GM21526 (cell line): ENCODE measurements around the gene NOS1.
A peak's percentile ranks its signal among the peaks of the same experiment; 100 is the strongest.
"Not testable (repeated sequence)": the region's sequence is repeated elsewhere in the genome, so short reads cannot be mapped to it uniquely, and the experiment has no call there.

ENCODE experiments used
- ATAC-seq: cut with Tn5 transposase; IDR thresholded peaks from one replicate; pipeline ENCODE4 v1.9.1; 2021; ENCODE audit warnings: moderate library complexity; ENCODE audit not compliant: unreplicated experiment, low FRiP score

Gene NOS1

DNA sequence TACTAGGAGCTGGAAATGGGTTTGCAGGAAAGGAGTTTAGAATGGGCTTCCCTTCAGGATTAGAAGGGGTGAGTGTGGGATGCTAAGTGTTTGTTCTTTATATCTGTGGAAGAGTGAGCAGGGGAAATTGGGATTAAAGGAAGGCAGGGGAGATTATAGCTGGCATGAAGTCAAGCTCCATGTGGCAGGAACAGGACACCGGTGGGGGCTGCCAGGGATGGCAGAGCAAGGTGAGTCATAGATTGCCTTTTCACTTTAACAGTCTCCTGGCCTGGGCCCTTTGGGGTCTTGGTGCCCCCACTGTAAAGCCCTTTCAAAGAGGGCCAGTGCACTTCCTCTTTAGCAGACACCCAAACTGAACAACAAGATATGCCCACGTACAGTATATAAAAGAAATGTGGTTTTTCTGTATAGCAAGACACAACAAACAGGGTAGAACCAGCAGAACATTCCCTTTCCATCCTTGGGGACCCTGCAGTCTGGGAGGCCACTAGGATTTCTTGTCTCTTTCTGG, 148.1 kb downstream of the NOS1 start:
- ATAC-seq: no peak

DNA sequence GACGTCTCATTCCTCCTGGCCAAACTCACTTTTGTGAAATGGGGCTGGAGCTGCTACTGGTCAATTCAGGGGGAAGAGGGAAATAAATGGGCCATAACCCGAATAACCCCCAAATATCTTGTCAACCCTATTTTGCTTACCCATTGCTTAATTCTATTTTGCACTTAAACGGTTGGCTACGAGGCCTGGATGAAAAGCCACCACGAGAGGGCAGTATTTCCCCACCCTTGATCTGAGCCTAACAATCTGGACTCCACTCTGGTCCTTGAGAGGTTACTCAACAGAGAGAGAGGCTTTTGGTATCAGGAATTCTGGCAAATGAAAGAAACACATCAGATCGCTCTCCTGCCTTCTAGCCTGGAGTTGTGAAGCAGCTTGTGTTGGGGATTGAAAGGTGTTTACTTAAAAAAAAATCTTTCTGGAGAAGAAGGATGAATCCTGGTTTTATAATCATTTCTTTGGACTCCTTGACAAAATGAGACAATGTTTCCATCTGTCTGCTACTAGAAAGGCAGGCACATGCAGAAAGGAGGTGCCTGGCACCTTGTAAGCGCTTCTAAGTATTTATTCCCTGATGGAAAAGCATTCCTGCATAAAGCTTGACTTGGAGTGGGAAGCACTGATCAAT, 148.7 kb downstream of the NOS1 start:
- ATAC-seq: no peak

DNA sequence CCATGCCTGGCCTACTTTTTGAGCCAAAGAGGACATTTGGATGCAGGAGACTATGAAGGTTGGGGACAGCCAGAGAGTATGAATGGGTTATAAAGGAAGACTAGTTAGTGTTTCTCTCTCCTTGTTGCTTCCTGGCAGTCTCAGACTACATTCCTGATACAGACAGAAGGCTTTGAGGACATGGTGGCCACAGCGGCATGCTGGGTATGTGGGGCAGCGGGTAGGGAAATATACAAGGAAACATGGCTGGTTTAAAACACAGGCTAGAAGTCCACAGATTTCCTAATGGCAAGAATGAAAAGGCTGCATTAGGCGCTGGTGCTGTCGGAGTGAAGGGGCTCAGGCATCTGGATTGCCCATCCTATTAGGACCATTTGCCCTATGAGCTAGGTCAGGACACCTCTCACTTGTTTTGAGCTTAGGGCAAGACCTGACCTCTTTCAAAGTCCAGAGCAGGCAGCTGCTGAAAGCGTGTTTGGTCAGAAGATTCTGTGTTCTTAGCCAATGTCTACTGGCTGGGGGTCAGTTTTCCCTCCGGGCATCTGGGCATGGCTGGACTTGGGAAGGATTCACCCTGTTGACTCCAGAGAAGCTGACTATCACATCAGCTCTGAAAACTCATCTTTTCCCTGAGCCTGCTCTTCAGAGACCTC, 151.0 kb downstream of the NOS1 start:
- ATAC-seq: no peak

DNA sequence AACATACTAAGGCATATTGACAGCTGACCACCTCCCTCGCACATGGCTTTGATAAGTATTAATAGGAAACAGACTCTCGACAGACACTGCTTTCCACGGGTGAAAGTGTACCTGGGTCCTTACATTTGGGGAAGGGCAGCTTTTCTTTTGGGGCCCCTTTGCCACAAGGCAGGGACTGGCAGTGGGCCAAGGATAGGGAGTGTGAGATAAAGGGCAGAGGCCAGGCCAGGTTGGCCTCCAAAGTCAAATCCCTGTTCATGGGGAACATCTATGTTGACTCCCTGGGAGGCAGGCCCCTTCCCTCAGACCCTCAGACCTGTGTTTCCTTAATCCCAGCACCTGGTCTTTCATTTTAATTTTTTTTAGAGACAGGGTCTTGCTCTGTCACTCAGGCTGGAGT, 151.8 kb downstream of the NOS1 start:
- ATAC-seq: no peak

DNA sequence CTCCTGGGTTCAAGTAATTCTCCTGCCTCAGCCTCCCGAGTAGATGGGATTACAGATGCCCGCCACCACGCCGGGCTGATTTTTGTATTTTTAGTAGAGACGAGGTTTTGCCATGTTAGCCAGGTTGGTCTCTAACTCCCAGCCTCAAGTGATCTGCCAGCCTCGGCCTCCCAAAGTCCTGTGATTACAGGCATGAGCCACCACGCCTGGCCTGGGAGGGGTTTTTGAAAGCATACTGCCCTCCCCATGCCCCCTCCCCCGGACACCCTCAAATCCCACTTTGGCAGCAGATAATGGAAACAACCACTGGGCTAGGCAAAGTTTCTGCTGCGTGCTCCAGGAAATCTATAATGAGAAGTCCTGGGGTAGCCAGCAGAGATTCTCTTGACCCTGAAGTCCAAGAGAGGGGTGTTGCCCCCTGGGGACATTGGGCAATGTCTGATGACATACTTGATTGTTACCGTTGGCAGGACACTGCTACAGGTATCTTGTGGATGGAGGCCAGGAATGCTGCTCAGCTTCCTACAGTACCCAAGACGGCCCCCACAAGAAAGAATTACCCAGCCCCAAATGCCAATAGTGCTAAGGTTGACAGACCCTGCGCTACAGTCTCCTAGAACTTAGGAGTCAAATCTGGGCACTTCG, 152.5 kb downstream of the NOS1 start:
- no peak for ATAC-seq

DNA sequence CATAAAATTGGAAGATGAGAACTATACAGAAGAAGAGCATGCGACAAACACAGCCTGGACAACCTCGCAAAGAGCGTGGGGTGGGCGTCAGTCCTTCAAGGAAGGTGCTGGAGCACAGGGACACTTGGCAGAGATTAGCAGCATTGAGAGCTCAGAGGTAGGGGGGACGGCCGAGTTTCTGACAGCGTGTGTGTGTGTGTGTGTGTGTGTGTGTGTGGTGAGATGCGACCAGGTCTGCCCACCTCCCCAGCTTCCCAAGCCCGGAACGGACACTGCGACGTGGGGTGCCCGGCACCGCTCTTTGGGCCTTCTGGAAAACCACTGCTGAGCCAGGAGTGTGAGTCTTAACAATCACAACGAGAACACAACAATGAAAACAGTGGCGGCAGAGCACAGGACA, 153.2 kb downstream of the NOS1 start:
- ATAC-seq: no peak

DNA sequence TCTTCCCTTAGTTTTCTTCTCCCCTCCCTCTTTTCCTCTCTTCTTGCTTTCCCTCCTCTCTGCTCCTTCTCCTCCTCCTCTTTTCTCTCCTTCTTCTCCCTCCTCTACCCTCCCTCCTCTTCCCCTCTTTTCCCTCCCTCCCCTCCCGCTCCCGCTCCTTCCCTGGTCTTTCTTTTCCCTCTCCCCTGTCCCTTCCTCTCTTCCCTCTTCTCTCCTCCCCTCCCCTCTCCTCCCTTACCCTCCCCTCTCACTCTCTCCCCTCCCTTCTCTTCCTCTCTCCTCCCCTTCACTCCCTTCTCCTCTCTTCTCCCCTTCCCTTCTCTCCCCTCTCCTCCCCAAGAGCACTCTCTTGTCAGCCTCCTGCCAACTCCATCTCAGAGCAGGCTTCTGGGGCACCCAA, 153.8 kb downstream of the NOS1 start:
- no peak for ATAC-seq

DNA sequence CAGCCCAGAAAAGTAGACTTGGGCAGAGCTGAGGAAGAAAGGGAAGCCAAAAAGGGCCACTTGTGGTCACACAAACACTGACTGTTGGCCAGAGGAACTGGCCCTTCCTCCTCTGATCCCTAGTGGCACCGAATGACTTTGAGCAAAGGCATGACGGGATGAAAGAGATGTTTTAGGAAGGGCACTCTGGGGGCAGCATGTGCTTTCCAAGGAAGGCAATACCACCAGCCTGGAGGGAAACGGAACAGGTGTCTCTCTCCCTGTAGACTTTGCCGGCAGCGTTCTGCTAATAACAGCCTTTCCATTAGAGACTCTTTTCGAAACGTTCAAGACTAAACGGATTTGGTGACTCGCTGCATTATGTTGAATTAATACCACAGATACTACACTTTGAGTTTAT, 158.9 kb downstream of the NOS1 start:
- no peak for ATAC-seq

DNA sequence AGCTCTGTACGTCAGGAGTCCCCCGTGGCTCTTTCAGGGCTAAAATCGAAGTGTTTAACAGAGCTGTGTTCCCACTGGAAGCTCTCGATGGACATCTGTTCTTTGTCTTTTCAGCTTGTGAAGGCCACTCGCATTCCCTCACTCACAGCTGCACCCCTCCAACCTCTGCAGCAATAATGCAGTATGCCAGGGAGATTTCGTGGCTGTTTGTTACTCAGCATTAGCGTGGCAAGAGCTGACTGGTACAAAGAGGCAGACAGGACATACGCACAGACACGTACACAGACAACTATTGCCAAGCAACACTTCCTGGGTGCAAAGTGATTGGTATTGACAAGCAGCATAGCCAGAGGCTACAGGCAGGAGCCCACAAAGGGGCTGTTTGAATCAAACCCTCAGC, 159.4 kb downstream of the NOS1 start:
- no peak for ATAC-seq

DNA sequence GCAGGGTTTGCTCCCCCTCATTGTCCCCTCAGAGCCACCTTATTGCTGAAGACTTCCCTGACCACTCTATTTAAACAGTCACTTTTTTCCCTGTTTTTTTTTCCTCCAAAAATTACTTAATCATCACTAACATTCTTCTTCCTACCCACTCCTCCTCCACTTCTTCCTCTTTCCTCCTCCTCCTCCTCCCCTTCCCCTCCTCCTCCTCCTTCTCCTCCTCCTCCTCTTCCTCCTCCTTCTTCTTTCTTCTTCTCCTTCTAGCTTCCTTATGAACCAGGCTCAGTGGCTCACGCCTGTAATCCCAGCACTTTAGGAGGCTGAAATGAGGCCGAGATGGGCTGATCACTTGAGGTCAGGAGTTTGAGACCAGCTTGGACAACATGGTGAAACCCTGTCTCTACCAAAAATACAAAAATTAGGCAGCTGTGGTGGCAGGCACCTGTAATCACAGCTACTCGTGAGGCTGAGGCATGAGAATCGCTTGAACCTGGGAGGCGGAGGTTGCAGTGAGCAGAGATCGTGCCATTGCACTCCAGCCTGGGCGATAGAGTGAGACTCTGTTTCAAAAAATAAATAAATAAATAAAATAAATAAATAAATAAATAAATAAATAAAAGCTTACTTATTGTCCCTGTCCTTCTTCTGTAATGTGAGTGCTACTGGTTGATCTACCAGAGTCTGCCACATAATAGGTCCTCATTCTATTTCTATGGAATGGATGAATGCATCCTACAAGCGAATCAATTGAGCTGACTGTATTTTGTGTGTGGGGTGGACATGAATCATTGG, 161.3 kb downstream of the NOS1 start:
- not testable (repeated sequence) for ATAC-seq

DNA sequence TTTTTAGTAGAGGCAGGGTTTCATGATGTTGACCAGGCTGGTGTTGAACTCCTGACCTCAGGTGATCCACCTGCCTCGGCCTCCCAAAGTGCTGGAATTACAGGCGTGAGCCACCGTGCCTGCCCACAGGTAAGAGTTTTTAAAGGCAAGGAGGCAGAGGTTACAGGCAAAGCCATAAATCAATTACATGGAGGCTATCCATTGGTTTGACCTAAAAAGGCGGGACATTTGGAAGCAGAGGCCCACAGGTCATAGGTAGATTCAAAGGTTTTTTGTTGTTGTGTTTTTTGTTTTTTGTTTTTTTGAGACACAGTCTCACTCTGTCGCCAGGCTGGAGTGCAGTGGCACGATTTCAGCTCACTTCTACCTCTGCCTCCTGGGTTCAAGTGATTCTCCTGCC, 165.1 kb downstream of the NOS1 start:
- not testable (repeated sequence) for ATAC-seq

DNA sequence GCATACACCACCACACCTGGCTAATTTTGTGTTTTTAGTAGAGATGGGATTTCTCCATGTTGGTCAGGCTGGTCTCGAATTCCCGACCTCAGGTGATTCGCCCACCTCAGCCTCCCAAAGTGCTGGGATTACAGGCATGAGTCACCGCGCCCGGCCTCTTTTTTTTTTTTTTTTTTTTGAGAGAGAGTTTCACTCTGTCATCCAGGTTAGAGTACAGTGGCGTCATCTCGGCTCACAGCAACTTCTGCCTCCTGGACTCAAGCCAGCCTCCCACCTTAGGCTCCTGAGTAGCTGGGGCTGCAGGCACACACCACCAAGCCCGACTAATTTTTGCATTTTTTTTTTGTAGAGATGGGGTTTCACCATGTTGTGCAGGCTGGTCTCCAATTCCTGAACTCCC, 166.4 kb downstream of the NOS1 start:
- not testable (repeated sequence) for ATAC-seq

DNA sequence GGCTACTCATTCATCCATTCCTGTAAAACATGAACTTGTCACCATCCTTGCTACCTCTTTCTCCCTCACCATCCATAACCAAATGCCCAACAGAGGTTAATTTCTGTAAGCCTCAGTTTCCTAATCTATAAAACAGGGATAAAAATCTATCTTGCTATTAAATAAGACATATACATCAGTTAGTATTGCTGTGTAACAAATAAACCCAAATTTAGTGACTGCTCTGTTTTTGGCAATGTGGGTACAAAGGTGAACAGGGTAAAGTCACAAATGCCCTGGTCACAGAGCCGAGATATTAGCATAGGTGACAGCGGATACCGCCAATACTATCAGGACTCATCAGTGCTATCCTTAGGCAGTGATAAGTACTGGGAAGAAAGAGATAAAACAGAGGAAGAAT, 167.5 kb downstream of the NOS1 start:
- ATAC-seq: no peak

DNA sequence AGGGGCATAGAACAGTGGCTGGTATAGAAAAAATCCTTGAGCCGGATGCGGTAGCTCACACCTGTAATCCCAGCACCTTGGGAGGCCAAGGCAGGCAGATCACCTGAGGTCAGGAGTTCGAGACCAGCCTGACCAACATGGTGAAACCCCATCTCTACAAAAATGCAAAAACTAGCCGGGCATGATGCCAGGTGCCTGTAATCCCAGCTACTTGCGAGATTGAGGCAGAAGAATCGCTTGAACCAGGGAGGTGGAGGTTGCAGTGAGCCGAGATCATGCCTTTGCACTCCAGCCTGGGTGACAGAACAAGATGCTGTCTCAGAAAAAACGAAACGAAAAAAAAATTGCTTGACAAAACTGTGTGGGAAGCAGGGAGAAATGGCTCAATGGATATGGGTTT, 168.8 kb downstream of the NOS1 start:
- not testable (repeated sequence) for ATAC-seq

DNA sequence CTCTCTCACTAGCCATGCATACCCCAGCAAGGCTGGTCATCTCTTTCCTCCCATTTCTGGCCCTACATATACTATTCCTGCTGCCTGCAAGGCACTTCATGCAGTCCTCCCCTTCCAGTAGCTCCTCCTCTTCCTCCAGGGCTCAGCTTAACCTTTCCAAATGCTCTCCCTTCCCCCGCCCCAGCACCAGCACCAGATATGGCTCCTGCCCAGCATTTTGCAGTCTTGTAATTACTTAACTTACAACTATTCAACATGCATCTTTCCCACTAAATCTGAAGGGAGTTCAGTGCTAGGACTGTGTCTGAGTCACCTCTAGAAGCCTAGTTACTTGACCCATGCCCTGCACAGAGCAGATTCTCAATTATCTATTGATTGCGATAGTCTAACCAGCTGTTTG, 169.4 kb downstream of the NOS1 start:
- no peak for ATAC-seq

DNA sequence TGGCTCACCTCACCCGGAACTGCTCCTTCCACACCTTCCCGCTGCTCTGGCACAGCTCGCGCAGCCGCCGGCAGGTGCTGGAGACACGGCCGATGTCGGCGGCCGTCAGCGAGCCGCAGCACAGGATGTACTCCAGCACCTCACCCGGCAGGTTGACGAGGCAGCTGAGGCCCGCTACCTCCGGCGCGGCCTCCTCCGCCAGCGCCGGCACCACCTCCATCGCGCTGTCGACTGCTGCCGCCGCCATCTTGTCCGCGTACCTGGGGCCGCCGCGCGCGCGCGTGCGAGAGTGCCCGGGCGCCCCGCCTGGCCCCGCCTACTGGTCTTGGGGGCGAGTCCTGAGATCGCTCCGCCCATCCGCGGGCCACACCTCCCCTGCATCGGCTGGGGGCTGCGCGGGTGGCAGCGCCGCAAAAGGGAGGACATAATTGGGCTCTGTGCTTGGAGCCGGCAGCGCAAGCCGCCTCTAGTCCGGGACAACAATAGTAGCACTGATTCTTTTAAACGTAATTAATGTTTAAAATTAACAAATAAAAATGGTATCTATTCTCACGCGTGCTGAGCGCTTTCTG, 171.1 kb downstream of the NOS1 start, which contains the start of gene FBXO21:
TSS of gene FBXO21 (minus strand) at position 261 of the 572 bp plus-strand sequence. CDS start at position 247, 14 bp downstream.
- peak; percentile 90 for ATAC-seq

DNA sequence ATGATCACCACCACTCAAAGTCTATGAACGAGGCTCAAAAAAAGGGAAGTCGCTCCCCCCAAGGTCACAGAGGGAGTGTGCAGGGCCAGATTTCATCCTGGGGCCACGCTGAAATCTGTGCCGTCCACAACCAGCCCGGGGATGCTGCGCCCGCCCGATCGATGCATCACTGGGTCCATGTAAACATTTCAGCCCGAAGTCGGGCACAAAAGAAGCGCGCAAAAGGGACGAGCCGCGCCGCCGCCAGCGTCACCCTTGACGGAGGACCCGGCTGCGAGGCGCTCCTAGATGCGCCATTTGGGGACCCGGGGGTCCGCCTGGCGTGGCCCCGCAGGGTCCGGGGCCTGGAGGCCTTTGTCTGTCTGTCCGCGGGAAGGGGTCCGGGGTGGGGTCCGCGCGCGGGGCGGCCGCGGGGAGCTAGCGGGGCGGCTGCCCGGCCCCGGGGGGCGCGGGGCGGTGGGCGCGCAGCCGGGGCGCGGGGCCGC, 171.7 kb downstream of the NOS1 start:
- ATAC-seq: peak; percentile 42

DNA sequence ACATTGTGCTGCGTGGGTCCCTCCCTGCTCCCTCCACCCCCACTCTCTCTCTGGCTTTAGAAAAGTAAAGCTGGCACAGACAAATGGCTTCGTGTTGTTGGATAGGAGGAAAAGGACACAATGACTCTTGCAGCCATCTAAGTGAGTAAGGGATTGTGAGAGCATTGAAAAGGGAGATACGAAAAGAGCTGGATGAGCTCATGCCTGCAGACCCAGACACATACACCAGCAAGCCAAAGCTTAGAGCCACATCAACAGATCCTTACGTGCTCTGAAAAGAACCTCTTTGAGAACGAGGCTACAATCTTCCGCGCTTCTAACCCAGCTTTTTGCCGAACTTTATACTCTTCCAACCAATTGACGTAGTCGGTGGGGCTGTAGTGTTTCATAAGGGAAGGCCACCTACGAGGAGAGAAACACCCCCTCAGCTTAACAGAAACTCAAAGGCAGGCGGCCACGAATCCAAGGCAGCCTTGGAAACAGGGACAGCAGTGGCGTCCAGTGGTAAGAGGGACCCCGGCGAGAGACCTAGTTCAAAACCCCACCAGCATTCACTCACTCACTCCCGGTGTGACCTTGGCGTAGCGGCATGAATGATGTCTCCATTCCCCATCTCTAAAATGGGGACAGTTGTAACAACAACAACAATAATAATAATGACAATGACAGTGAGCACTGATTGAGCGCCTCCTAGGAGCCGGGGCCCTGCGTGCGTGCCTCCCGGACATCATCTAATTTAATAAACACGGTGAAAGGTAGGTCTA, 172.3 kb downstream of the NOS1 start:
- ATAC-seq: no peak

DNA sequence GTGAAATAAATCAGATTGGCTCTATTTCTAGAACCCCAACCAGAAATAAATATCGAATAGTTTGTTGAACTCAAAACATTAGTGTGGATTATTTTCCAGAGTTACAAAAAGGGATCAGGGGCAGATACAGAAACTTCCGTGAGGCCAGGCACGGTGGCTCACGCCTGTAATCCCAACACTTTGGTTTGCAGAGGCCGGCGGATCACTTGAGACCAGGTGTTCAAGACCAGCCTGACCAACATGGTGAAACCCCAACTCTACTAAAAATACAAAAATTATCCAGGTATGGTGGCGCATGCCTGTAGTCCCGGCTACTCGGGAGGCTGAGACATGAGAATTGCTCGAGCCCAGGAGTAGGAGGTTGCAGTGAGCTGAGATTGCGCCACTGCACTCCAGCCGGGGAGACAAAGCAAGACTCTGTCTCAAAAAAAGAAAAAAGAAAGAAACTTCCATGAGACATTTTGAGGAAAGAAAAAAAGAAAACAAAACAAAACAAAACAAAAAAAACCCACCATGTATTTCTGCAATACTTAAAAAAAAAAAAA, 173.2 kb downstream of the NOS1 start:
- ATAC-seq: no peak
